Globus pallidus (tissue), 1 donor: Measurements from ENCODE around the gene CDH4.

ENCODE experiments used
- DNase-seq: peaks from one replicate; pipeline ENCODE4 v3.0.0-alpha.2; 2015; ENCODE audit warnings: low spot score

The CDH4 gene

GRCh38 chr20:61328911-61329558 lies 77.0 kb downstream of the CDH4 start:
- peak; percentile 3 for DNase-seq

DNA sequence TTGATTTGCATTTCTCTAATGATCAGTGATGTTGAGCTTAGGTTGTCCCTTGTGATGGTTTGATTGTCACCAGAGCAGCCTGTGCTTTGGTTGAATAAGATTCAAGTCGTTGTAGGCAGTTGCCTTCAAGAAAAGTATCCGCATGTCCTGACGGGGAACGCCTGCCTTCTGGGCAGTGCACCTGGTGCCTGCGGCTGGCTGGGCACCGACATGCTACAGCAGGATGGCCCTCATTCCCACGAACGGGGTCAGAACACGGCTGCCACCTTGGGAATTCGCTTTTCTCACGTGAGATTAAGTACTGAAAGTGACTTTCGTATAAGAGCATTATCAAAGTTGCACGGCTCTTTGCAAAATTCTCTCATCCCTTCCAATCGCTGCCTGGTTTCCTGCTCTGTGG lies 78.4 kb downstream of the CDH4 start:
- DNase-seq, result no peak

DNA sequence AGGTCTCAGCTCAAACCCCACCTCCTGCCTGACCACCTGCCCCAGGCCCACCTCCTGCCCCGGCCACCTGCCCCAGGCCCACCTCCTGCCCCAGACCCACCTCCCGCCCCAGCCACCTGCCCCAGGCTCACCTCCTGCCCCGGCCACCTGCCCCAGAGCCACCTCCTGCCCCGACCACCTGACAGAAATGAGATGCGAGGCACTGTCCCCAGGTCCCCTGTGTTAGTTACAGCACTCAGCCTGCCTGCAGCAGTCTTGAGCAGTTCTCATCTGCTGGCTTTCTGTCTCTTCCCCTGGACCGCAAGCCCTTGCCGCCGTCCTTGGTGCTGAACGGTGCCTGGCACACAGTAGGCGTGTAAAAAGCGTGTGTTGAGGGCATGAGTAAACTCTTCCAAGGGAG lies 79.5 kb downstream of the CDH4 start:
- no peak for DNase-seq

DNA sequence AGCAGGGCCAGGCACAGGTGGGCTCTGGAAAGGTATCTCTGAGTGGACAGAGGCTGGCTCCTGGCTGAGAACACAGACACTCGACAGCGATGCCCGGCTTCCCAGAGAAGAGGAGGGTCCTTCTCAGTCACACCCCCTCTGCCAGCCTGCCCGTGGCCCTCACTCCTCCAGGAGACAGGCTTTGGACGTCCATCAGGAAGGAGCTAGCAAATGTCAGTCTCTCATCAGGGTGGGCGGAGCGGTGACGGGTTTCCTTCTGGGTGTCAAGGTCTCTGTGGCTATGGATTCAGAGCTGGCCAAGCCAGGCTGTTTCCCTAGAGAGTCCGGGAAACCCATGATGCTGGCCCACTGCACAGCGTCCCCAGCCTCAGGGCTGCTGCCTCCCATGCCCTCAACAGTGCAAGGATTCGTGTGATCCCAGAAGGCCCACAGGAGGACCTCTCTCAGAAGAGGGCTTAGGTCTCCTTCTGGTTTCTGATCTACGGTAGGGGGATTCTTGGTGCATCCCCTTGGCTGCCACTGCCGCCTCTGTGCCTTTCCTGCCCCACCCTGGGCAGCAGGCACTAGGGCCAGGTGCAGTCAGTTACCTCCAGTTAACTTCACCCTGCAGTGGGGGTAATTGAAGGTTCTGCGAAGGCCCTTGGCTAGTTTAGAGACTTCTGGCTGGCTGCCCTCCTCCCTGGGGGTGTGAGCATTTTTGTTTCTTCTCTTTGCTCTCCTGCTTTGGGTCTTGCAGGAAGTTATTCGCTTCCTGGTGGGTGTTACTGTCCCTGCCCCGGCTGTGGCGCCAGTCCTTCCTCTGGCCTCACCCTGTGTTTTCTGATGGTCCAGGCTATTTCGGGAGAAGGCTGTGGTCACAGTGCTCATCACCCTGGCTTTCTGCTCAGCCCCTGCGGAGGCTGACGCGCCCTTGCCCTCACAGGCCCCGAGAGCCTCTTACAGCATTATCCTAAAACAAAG lies 80.2 kb downstream of the CDH4 start:
- no peak for DNase-seq

DNA sequence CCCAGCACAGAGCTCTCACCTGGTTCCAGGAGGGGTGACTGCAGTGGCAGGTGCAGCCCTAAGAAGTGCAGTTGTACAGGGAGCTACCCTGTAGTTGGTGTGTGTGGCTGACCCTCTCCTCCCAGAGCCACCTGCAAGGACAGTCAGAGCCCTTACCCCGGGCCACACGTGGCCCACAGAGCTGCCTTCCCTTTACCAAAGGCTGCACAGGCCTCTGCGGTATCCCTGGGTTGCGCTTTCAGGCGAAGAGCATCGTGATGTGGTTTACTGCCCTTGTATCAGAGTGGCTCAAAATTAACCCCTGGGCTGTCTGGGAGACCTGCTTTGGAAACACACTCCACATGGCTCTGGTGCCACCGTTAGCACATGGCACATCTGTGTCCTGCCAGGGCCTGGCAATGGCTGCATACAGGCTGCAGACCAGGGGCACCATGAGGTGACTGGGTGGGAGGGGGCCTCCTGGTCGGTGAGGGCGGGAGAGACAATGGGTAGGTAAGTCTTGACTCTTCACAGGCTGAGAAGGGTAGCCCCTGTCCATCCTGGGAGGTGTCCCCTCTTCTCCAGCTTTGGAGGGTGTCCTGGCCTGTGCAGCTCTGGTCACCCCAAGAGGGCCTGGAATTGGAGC lies 81.5 kb downstream of the CDH4 start:
- DNase-seq, result no peak

DNA sequence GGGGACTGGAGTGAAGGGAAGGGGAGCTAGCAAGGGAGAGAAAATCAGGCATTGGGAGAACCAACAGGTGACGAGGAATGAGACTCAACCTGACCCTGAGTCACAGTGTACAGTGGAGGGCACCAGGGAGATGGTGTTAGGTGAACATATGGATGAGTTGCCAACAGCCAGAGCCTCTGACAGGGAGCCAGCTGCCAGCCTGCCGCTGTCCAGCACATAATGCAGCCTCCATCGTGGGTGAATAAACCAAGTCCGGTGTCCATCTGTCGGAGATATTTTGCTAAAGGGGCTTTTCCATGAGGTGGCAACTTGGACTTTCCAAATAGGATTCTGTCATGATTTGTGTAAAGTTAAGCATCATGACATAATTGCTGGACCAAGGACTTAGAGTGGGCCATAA lies 88.1 kb downstream of the CDH4 start:
- no peak for DNase-seq

DNA sequence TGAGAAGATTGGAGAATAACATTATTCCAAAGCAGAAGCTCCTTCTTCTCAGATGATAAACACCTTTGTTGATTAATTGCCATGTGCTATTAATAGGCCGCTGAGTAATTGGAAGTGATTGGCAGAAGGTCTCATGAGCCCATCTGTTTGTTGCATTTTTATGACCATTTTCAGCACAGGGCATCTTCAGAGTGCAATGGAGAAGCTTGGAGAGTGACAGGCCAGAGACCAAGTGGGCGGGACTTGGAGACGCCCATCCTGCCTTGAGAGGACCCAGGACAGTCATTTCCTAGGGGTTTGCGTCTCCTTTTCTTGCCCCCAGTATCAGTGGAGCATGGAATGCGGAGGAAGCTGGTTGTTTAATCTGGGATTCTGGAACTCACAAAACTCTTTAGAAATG lies 89.5 kb downstream of the CDH4 start:
- no peak for DNase-seq

- DNase-seq, result no peak
Measured at GRCh38 chr20:61343934-61344333, 91.9 kb downstream of the CDH4 start.

DNA sequence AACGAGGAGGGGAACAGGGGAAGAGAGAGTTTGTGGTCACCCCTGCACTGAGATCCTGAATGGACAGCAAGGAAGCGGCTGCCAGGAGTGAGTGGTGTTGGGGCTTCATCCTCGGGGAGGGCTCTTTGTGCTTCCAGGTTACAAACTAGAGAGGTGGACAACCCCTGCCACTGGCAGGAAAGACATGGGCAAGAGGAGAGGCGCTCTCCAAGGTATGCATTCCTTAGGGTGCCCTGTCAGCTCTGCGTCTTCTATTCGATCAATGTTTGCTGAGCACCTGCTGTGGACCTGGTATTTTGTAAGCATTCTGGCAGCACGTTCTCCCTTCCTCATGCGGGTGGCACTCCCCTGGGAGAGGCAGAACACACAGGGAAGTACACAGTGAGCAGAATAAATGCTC lies 93.6 kb downstream of the CDH4 start:
- no peak for DNase-seq

DNA sequence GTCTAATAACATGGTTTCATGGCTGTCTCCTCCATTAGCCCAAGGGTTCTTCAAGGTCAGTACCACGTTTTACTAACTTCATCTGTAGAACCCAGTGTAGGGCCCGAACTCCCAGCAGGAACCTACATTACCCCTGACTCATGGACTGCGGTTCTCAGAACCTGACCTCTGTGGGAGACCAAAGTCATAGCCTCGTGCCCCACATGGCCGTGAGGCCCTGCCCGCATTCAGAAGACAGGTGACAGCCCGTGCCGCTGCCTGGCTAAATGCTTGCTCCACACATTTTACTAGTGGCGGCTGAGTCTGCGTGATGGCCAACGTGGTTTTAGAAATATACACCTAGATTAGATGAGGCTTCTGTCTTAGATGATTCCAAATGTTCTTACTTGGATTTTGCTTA lies 94.9 kb downstream of the CDH4 start:
- DNase-seq, result no peak

DNA sequence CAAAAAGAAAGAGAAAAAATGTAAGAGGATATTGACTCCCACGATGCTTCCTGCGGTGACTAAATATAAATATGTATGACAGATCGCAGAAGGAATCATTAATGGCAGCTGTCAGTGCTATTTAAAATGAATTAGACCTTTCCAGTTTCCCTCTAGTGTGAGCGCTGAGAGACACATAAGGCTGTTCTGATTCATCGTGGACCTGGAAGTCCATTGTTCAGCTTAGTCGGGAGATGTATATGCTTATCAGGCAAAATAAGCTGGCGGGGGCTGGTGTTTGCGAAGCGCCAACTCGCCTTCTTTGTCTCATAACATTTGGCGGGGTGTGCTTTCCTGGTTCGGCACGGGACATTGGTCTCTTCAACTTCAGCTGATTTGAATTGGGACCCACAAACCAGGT lies 95.4 kb downstream of the CDH4 start:
- DNase-seq, result no peak

GRCh38 chr20:61349447-61350165 lies 97.5 kb downstream of the CDH4 start:
- no peak for DNase-seq

DNA sequence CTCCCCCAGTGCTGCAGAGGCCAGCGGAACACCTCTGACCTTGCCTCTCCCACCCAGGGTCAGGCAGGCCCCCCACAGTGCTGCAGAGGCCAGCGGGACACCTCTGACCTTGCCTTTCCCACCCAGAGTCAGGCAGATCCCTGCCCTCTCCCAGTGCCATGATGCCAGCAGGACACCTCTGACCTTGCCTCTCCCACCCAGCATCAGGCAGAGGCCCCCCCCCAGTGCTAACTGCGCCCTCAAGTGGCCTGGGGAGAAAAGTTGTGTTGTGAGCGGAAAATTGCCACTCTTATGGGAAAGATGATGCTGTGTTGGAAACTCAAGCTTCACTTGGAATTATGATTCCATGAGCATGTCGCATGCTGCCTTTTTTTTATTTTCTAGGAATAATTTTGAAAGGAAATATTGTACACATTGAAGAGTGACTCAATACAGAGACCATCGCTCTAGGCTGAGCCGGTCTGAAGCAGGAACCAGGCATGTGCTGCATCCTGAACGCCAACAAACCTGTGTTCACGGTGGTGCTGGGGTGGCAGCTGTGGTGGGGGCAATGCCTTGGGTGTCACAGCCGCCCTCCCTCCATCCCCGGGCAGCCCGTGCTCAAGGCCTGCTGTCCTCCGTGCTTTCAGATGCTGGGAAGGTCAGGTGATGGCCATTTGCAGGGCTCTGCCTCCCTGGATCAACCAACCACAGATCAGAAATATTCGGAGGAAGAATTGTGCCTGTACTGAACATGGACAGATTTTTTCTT lies 98.6 kb downstream of the CDH4 start:
- DNase-seq, result no peak

DNA sequence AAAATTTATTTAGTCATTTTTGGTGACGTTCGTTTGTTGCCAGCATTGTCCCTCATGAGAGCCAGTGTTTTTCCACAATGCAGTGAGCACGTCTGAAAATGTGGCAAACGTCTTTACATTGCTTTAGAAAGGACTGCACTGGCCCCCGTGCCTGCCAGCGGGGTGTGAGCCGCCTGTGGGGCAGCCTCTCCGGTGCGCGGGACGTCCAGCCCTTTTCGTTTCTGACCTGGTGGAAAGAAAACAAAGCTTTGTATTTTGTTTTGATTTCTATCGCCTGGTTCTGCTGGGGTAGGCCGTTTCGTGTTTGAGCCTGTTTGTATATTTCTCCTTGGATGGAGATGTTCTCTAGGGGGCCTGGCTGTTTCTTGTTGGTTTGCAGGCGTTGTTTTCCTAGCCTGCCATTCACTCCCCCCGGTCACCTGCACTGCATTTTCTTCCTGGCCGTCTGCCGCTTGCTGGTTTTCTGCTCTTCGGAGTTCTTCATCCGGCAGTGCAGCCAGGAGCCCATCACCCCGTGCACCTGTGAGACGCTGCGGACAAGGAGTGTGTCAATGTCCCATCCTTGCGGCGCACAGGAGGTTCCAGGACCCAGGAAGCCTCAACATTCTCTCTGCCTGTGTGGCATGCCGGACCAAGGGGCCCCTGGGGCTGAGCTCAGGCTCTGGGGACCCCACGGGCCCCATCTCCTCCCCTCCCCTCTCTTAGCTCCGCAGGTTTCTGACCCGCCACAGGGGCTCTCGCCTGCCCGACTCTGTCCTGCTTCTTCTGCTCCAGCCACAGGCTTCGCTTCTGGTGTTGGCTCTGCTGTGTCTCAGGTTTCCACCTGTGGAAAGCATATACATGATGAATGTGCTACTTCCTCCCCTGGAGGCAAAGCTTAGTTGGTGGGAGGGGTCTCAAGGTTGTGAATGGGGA lies 100.5 kb downstream of the CDH4 start:
- no peak for DNase-seq

DNA sequence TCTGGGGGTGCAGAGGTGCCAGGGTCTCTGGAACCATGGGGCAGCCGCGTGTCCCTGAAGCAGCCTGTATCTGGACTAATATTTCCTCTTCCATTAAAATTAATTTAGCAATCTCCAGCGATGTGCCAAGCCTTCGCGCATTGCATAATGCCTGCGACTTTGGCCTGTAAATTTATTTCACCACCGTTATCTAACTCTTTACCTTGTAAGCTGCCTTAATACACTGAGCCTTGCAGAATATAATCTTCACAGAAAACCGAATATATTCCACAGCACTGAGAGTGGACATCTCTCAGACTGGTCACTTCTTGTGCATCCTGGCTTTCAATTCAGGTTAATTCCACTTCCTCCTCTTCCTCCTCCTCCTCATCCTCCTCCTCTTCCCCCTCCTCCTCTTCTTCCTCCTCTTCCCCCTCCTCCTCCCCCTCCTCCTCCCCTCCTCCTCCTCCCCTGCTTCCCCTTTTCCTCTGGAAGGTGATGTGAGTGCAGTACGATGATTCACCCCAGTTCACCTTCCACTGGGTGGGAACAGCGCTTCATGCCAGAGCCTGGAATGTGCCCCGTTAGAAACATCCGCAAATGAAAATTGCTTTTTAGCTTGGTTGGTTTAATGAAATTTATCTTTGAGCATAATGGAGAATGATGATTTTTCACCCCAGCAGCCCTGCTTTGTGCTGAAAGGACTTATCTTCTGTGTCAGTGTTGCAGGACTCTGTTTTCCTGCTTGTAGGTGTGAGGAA lies 101.4 kb downstream of the CDH4 start:
- no peak for DNase-seq

DNA sequence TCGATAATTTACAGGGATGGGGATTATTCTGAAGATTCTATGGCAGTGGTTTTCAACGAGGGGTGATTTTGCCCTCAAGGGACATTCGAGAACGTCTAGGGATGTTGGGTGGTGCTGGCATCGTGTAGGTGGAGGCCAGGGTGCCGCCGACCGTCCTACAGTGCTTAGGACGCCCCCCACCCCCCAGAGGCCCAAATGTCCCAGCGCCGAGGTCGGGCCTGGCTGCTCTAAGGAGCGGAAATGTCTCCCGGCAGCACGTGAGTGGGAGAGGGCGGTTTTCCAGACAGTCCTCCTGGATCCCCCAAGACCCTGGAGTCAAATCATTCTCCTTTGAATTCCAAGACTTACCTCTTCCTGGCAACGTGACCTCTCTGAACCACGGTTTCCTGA lies 101.9 kb downstream of the CDH4 start:
- DNase-seq, result no peak

DNA sequence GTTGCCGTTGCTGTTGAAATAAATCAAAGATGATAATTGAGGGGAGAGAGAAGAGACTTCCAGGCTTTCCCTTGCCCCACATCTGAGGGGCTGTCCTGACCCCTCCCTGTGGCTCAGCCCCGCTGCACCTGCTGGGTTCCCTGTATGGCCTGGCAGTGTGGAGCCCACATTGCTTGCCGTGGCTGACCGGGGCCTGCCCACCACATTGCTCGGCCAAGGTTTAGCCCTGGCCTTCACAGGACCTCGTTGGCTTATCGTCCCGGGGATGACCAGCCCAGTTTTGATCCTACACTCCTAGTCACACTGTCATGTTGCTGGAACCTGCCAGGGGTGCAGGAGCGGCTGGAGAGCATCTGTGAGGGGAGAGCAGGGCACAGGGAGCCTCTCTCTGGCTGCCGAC lies 102.4 kb downstream of the CDH4 start:
- DNase-seq, result no peak

DNA sequence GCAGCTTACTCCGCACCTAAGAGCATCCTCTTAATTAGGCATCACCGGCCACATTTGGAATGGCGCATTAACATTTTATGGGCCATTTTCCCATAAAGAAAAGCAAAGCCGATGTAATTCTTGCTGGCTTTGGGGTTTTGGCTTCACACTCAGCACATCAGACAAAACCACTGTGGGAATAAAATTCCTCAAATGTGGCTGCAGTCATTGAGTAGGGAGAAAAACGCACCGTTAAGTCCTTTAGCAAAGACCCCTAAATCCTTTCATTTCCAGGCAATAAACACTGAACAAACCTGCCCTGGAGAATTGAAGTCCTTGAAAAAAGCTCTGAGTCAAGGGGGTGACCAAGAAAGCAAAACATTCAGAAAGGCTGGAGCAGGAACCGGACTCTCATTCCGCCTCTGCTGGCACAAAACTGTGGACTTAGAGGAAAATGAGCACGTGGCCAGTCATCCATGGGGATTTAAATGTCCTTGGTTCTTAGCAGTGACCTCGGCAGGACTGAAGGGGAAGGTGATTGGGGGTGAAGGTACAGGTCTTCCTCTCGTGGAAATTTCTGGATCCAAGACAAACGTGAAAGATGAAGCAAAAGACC lies 102.9 kb downstream of the CDH4 start:
- DNase-seq, result no peak

GRCh38 chr20:61355585-61355984 lies 103.5 kb downstream of the CDH4 start:
- DNase-seq, result no peak
